ENCODE results near the gene PLOD3. TPM values are rescaled to one million over a fixed set of nuclear protein-coding genes. Genes with fewer than 3 reads are reported as not detected.
A peak's percentile ranks its signal among the peaks of the same experiment; 100 is the strongest.

Gene PLOD3
- total RNA-seq, 2 donors from 2014 or later: 35.5 to 35.9 TPM

DNA sequence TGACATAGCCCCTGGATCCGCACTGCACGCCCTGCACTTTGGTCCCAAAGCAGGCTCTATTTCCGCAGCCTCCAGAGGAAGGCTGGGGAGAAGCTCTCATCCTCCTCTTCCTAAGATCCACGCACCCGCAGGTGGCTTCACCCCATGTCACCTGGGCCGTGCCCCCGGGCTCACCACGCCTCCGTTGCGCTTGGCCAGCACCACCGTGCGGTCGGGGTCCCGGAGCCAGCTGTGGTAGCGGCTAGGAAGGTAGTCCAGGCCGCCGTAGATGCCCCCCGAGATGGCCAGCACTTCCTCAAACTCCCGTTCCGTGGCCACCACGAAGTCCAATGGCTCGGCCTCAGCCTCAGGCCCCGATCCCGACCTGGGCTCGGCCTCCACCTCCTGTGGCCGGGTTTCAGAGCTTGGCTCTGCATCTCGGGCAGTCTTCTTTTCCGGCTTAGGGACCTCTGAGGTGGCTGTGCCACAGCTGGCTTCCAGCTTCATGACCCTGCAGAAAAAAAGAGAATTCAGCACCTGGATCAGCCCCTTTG, 43.0 kb downstream of the PLOD3 start:
- Histone ChIP-seq H3K9me3 (no peaks in the 10 kb centered on the region), H3K27me3 (peaks cover 51 to 53% of the 10 kb centered on the region in 2 donors), H3K27ac (no peak overlapping the region), H3K4me1 (peaks cover 0 to 44% of the 10 kb centered on the region in 2 donors), H3K4me3 (no peak overlapping the region), H3K36me3 (no peaks in the 10 kb centered on the region)
- TF ChIP-seq, protein P1, sequence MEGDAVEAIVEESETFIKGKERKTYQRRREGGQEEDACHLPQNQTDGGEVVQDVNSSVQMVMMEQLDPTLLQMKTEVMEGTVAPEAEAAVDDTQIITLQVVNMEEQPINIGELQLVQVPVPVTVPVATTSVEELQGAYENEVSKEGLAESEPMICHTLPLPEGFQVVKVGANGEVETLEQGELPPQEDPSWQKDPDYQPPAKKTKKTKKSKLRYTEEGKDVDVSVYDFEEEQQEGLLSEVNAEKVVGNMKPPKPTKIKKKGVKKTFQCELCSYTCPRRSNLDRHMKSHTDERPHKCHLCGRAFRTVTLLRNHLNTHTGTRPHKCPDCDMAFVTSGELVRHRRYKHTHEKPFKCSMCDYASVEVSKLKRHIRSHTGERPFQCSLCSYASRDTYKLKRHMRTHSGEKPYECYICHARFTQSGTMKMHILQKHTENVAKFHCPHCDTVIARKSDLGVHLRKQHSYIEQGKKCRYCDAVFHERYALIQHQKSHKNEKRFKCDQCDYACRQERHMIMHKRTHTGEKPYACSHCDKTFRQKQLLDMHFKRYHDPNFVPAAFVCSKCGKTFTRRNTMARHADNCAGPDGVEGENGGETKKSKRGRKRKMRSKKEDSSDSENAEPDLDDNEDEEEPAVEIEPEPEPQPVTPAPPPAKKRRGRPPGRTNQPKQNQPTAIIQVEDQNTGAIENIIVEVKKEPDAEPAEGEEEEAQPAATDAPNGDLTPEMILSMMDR (IDR thresholded peaks at IDR 0.05): no peak
- no peak for DNase-seq (ENCODE audit: low spot score)

DNA sequence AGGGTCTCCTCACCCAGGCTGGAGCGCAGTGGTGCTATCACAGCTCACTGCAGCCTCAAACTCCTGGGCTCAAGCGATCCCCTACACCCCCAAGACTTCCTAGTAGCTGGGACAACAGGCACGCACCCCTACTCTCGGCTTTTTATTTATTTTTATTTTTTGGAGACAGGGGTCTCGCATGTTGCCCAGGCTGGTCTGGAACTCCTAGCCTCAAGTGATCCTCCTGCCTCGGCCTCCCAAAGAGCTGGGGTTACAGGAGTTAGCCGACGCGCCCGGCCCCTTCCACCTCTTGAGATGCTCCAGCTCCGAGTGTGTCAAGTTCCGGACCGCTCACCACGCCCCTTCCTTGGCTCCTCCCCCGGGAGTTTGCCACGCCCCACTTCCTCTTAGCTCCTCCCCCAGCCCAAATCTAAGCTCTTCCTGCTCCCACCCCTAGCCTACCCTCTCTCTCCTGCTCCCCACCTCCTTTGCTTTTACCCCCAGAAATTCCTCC, 43.6 kb downstream of the PLOD3 start:
- Histone ChIP-seq H3K9me3 (no peaks in the 10 kb centered on the region), H3K4me1 (peaks cover 0 to 40% of the 10 kb centered on the region in 2 donors), H3K27me3 (peaks cover 51 to 52% of the 10 kb centered on the region in 2 donors), H3K27ac (no peak overlapping the region), H3K36me3 (no peaks in the 10 kb centered on the region), H3K4me3 (peak overlapping the region in 1 of 2 donors; percentile 31)
- TF ChIP-seq, protein P1 (IDR thresholded peaks at IDR 0.05): no peak
- no peak for DNase-seq (ENCODE audit: low spot score)

DNA sequence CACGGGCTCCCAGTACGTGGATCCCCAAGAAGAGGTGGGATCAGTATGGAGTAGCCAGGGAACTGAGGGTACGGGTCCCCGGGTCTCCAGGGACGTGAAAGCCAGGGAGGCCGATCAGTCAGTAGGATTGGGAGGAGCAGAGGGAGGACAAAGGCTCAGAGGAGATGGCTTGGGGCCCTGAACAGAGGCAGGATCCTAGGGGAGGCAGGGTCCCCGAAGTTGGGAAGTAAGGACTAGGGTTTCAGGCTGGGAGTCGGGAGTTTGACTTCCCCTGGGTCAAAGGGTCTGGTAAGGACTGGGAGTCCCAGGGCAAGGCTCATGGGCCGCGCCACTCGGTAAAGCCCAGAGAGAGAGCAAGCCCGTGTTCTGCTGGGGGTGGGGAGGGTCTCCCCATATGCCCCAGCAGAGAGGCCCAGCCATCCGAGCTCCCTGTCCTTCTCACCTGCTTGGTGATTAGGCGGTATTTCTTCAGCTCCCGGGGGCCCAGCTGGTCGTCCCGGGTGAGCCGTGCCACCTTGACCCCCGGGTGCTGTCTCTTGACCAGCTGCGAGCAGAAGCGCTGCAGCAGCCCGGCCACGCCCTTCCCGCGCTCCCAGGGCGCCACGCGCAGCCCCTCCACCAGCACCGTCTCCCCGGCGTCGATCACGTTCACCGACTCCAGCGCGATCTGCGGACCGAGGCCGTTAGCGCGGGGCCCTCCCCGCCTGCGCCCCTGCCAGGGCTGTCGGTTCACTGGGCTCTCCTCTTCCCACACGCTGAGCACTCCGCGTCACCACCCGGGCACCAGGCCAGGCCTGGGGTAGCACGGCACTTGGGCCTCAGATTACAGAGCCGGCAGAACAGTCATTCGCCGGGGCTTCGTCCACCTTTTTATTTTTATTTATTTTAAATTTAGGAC, 44.3 kb downstream of the PLOD3 start:
- peaks cover 0 to 40% of the 10 kb centered on the region in 2 donors for H3K4me1 ChIP-seq
- peaks cover 57 to 59% of the 10 kb centered on the region in 2 donors for H3K27me3 ChIP-seq
- no peak overlapping the region for H3K27ac ChIP-seq
- H3K4me3 ChIP-seq: peak overlapping the region; percentile 1 to 31
- H3K36me3 ChIP-seq: no peaks in the 10 kb centered on the region
- no peak for DNase-seq (ENCODE audit: low spot score)
- no peaks in the 10 kb centered on the region for H3K9me3 ChIP-seq
- TF ChIP-seq, protein P1 (IDR thresholded peaks at IDR 0.05): no peak

DNA sequence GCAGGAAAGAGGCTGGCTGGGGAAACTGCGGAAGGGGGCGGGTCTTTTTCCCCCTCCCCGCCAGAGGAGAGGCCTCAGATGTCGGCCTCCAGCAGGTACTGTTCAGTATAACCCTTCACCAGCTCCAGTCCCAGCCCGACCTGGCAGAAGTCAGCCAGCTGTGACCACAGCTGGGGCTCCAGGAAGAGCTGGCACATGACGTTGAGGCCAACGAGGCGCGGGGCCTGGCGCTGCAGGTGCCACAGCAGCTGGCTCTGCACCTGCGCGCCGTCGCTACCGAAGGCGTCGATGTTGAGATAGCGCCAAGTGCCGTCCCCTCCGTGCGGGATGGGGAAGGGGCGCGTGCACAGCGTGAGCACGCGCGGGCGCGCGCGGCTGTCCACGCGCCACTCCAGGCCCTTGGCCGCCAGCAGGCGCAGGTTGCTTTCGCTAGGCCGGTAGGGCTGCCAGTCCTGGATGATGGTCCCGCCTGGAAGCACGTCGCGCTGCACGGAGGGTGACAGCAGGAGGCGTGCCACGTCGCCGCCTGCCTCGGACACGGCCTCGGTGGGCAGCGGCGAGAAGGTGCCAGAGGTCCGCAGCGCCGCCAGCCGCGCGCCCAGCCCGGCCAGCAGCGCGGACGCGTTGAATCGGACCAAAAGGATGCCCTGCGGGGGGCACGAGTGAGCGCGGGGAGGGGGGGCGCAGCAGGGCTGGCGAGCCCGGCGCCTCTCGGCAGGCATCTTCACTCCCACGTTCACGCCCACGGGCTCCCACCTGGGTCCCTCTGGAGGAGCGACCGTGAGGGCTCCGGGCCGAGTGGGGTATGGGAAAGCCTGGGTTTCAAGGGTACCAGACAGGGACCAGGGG, 45.2 kb downstream of the PLOD3 start:
- Histone ChIP-seq H3K9me3 (no peaks in the 10 kb centered on the region), H3K27me3 (peaks cover 54 to 63% of the 10 kb centered on the region in 2 donors), H3K4me3 (peak overlapping the region in 1 of 2 donors; percentile 30), H3K36me3 (no peaks in the 10 kb centered on the region), H3K27ac (no peak overlapping the region), H3K4me1 (peaks cover 0 to 40% of the 10 kb centered on the region in 2 donors)
- TF ChIP-seq, protein P1 (IDR thresholded peaks at IDR 0.05): no peak
- DNase-seq (ENCODE audit: low spot score): no peak

DNA sequence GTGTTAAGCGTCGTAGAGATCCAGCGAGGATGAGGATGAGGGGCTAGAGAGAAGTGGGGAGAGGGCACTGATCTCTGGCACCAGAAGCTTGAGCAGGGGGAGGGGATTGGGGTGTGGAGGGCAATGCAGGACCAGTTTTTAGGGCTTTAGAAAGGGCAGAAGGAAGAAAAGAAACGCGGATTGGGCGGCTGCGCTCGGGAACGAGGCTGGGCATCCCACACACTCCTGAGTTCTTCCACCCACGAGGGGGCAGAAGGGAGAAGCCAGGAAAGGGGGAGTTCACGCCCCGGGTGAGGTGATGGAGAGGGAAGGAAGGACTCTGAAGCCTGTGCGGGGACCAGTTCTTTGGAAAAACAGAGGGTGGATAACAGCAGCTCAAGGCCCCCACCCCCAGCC, 45.9 kb downstream of the PLOD3 start:
- Histone ChIP-seq H3K4me3 (no peak overlapping the region), H3K27ac (no peak overlapping the region), H3K9me3 (no peaks in the 10 kb centered on the region), H3K36me3 (no peaks in the 10 kb centered on the region), H3K4me1 (peaks cover 0 to 40% of the 10 kb centered on the region in 2 donors), H3K27me3 (peaks cover 59 to 71% of the 10 kb centered on the region in 2 donors)
- TF ChIP-seq, protein P1 (IDR thresholded peaks at IDR 0.05): no peak
- DNase-seq (ENCODE audit: low spot score): no peak
